DND-41 (cell line): ENCODE data around the gene KIFC3.

ENCODE experiments used
- ATAC-seq: fragments of 200-7000 bp; cut with Tn5 transposase; 3 replicates; pipeline ENCODE4 v1.9.1; 2021; ENCODE audit warnings: low read depth; ENCODE audit not compliant: insufficient read depth
- DNase-seq: peaks from one replicate; pipeline ENCODE4 v3.0.0-alpha.2; 2020
- H2AFZ ChIP-seq: 2 replicates; pipeline ENCODE4 v1.6.0; 2012; ENCODE audit warnings: low read depth, low read length
- H3K27ac ChIP-seq: 2 replicates; pipeline ENCODE4 v1.5.1; 2012; ENCODE audit warnings: low read length, inconsistent platforms
- H3K27me3 ChIP-seq: fragments of 200-600 bp; sonication (generic); 2 replicates; pipeline ENCODE4 v1.6.0; 2012; ENCODE audit warnings: low read length, mild to moderate bottlenecking, inconsistent platforms; ENCODE audit not compliant: insufficient read depth, poor library complexity
- H3K36me3 ChIP-seq: 2 replicates; pipeline ENCODE4 v1.5.1; 2012; ENCODE audit warnings: low read length, inconsistent platforms; ENCODE audit not compliant: insufficient read depth
- H3K4me1 ChIP-seq: 2 replicates; pipeline ENCODE4 v1.5.1; 2012; ENCODE audit warnings: mild to moderate bottlenecking, low read length; ENCODE audit not compliant: insufficient read depth
- H3K4me2 ChIP-seq: 2 replicates; pipeline ENCODE4 v1.6.0; 2012; ENCODE audit warnings: mild to moderate bottlenecking, moderate library complexity, low read length, inconsistent platforms; ENCODE audit not compliant: insufficient read depth
- H3K4me3 ChIP-seq, 2 experiments: fragments of 200-600 bp in 1 of 2; shearing (Covaris generic) in 1 of 2; 2 replicates each; pipeline ENCODE4 v1.5.1; 2012 to 2016; ENCODE audit warnings: inconsistent platforms in 2 of 2, low read length in 2 of 2, mild to moderate bottlenecking in 2 of 2, low read depth in 1 of 2, moderate library complexity in 1 of 2
- H3K79me2 ChIP-seq: 2 replicates; pipeline ENCODE4 v1.6.0; 2012; ENCODE audit warnings: low read length, inconsistent platforms; ENCODE audit not compliant: insufficient read depth
- H3K9ac ChIP-seq: 2 replicates; pipeline ENCODE4 v1.6.0; 2012; ENCODE audit warnings: low read depth, mild to moderate bottlenecking, inconsistent platforms, low read length, moderate library complexity
- H3K9me3 ChIP-seq: 2 replicates; pipeline ENCODE4 v1.5.1; 2012; ENCODE audit warnings: low read length, moderate library complexity, mild to moderate bottlenecking, inconsistent platforms; ENCODE audit not compliant: insufficient read depth, severe bottlenecking
- H4K20me1 ChIP-seq: 2 replicates; pipeline ENCODE4 v1.6.0; 2012; ENCODE audit warnings: low read length; ENCODE audit not compliant: insufficient read depth
- CTCF ChIP-seq: IDR thresholded peaks from 2 replicates; pipeline ENCODE4 v1.5.1; 2012; ENCODE audit warnings: borderline replicate concordance, low read length, moderate library complexity, mild to moderate bottlenecking; ENCODE audit not compliant: poor library complexity, severe bottlenecking; ENCODE audit errors: extremely low read depth
- EZH2 ChIP-seq: IDR thresholded peaks from 3 replicates; pipeline ENCODE4 v1.6.1; 2012; ENCODE audit warnings: borderline replicate concordance, low read depth, mild to moderate bottlenecking, moderate library complexity, low read length, inconsistent platforms; ENCODE audit not compliant: severe bottlenecking

KIFC3 gene

GRCh38 chr16:57754354-57755060 lies 47.8 kb downstream of the KIFC3 start:
- H2AFZ ChIP-seq = no peak overlapping the region
- H3K9ac ChIP-seq = no peak overlapping the region
- DNase-seq = no peak
- H3K36me3 ChIP-seq = peaks cover 76% of the 10 kb centered on the region
- no peak for TF ChIP-seq CTCF
- no peak for TF ChIP-seq EZH2
- no peaks in the 10 kb centered on the region for H3K79me2 ChIP-seq
- peaks cover 10% of the 10 kb centered on the region; the same call in 1 of the 2 replicates for H4K20me1 ChIP-seq
- no peak for ATAC-seq
- H3K4me2 ChIP-seq = no peak overlapping the region
- no peaks in the 10 kb centered on the region for H3K4me1 ChIP-seq
- no peaks in the 10 kb centered on the region for H3K9me3 ChIP-seq
- no peak overlapping the region for H3K4me3 ChIP-seq
- H3K27me3 ChIP-seq = no peaks in the 10 kb centered on the region
- no peak overlapping the region for H3K27ac ChIP-seq

GRCh38 chr16:57753448-57754353 lies 48.6 kb downstream of the KIFC3 start:
- no peak overlapping the region for H3K9ac ChIP-seq
- H3K27ac ChIP-seq = no peak overlapping the region
- TF ChIP-seq CTCF (no peak), EZH2 (no peak)
- H3K4me2 ChIP-seq = no peak overlapping the region
- H4K20me1 ChIP-seq = peaks cover 10% of the 10 kb centered on the region; the same call in 1 of the 2 replicates
- H3K36me3 ChIP-seq = peaks cover 84% of the 10 kb centered on the region
- no peak overlapping the region for H2AFZ ChIP-seq
- H3K9me3 ChIP-seq = no peaks in the 10 kb centered on the region
- H3K27me3 ChIP-seq = no peaks in the 10 kb centered on the region
- ATAC-seq (no peak), DNase-seq (no peak)
- no peaks in the 10 kb centered on the region for H3K4me1 ChIP-seq
- H3K79me2 ChIP-seq = no peaks in the 10 kb centered on the region
- H3K4me3 ChIP-seq = no peak overlapping the region

- H3K27ac ChIP-seq = no peak overlapping the region
- H3K79me2 ChIP-seq = no peaks in the 10 kb centered on the region
- ATAC-seq = no peak
- TF ChIP-seq EZH2 (no peak), CTCF (no peak)
- H4K20me1 ChIP-seq = peaks cover 10% of the 10 kb centered on the region
- peaks cover 87% of the 10 kb centered on the region for H3K36me3 ChIP-seq
- H3K27me3 ChIP-seq = no peaks in the 10 kb centered on the region
- H3K9ac ChIP-seq = no peak overlapping the region
- H3K4me2 ChIP-seq = no peak overlapping the region
- H3K4me3 ChIP-seq = no peak overlapping the region
- no peaks in the 10 kb centered on the region for H3K9me3 ChIP-seq
- H2AFZ ChIP-seq = no peak overlapping the region
- DNase-seq = no peak
- no peaks in the 10 kb centered on the region for H3K4me1 ChIP-seq
Observed at GRCh38 chr16:57752581-57753447, 49.5 kb downstream of the KIFC3 start.
